Thymus (tissue), 14 donors: Measurements from ENCODE around the gene FTSJ3. TPM values are rescaled to one million over a fixed set of nuclear protein-coding genes. Genes with fewer than 3 reads are reported as not detected.
"Not testable (repeated sequence)": the region's sequence is repeated elsewhere in the genome, so short reads cannot be mapped to it uniquely, and the experiment has no call there.

Experiments used
- DNase-seq, 9 donors: peaks; one replicate each; pipeline ENCODE4 v3.0.0-alpha.2; 2013; ENCODE audit warnings: low spot score in 9 of 9, low read depth in 6 of 9, missing footprints in 1 of 9
- H3K27ac ChIP-seq, 2 donors: one replicate each; pipeline ENCODE4 v1.5.1; 2013; ENCODE audit warnings: control low read depth in 1 of 2, low read depth in 1 of 2, low read length in 1 of 2, mild to moderate bottlenecking in 1 of 2, moderate library complexity in 1 of 2
- H3K27me3 ChIP-seq, 2 donors: one replicate each; pipeline ENCODE4 v1.5.1; 2013; ENCODE audit warnings: low read length in 1 of 2; ENCODE audit not compliant: control insufficient read depth in 2 of 2, insufficient read depth in 1 of 2
- H3K36me3 ChIP-seq, 2 donors: one replicate each; pipeline ENCODE4 v1.5.1; 2013; ENCODE audit warnings: low read length in 1 of 2, mild to moderate bottlenecking in 1 of 2, moderate library complexity in 1 of 2; ENCODE audit not compliant: control insufficient read depth in 2 of 2, insufficient read depth in 2 of 2
- H3K4me1 ChIP-seq, 2 donors: one replicate each; pipeline ENCODE4 v1.5.1; 2013; ENCODE audit warnings: low read length in 2 of 2; ENCODE audit not compliant: control insufficient read depth in 2 of 2, insufficient read depth in 2 of 2
- H3K4me3 ChIP-seq, 2 donors: one replicate each; pipeline ENCODE4 v1.5.1; 2013; ENCODE audit warnings: low read length in 2 of 2, control low read depth in 1 of 2, mild to moderate bottlenecking in 1 of 2
- H3K9me3 ChIP-seq, 2 donors: one replicate each; pipeline ENCODE4 v1.5.1; 2013; ENCODE audit warnings: low read length in 1 of 2, mild to moderate bottlenecking in 1 of 2; ENCODE audit not compliant: control insufficient read depth in 2 of 2, insufficient read depth in 1 of 2
- WGBS: extraction: QIAGEN DNeasy Blood & Tissue Kit; methylation state at CpG from one replicate; pipeline ENCODE4 v1.1.7; 2013; 5-methylcytosine and 5-hydroxymethylcytosine counted together
- long read RNA-seq, 10 donors: transcript quantifications; one replicate each; lab custom pipeline, GENCODE V29; 2026
- polyA plus RNA-seq: library from polyadenylated mRNA; stranded (reverse); fragments of 200-250 nt; gene quantifications from one replicate; pipeline ENCODE4 v1.2.3, GENCODE V29; 2013
- total RNA-seq: library from RNA; stranded (reverse); fragments of 120-200 nt; gene quantifications from one replicate; pipeline ENCODE4 v1.2.4, GENCODE V29; 2013
- donor health status: healthy.

Gene FTSJ3, protein sequence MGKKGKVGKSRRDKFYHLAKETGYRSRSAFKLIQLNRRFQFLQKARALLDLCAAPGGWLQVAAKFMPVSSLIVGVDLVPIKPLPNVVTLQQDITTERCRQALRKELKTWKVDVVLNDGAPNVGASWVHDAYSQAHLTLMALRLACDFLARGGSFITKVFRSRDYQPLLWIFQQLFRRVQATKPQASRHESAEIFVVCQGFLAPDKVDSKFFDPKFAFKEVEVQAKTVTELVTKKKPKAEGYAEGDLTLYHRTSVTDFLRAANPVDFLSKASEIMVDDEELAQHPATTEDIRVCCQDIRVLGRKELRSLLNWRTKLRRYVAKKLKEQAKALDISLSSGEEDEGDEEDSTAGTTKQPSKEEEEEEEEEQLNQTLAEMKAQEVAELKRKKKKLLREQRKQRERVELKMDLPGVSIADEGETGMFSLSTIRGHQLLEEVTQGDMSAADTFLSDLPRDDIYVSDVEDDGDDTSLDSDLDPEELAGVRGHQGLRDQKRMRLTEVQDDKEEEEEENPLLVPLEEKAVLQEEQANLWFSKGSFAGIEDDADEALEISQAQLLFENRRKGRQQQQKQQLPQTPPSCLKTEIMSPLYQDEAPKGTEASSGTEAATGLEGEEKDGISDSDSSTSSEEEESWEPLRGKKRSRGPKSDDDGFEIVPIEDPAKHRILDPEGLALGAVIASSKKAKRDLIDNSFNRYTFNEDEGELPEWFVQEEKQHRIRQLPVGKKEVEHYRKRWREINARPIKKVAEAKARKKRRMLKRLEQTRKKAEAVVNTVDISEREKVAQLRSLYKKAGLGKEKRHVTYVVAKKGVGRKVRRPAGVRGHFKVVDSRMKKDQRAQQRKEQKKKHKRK
- total RNA-seq: 32.9 TPM
- polyA plus RNA-seq: 21.0 TPM
- long read RNA-seq, donor 1, partial matches to known transcripts: 0 of 1 reads
- long read RNA-seq, donor 1, other reads (novel, unspliced or antisense): 0 of 1 reads
- long read RNA-seq, donor 2: 0 reads
- long read RNA-seq, donor 3, partial matches to known transcripts: 23 of 25 reads
- long read RNA-seq, donor 3, other reads (novel, unspliced or antisense): 0 of 25 reads
- long read RNA-seq, donor 4, partial matches to known transcripts: 7 of 10 reads
- long read RNA-seq, donor 4, other reads (novel, unspliced or antisense): 0 of 10 reads
- long read RNA-seq, donor 5, transcript FTSJ3-201 (21 exons, 3,559 nt): major isoform, 6 of 44 reads
- long read RNA-seq, donor 5, partial matches to known transcripts: 38 of 44 reads
- long read RNA-seq, donor 5, other reads (novel, unspliced or antisense): 0 of 44 reads
- long read RNA-seq, donor 6, partial matches to known transcripts: 81 of 156 reads
- long read RNA-seq, donor 6, other reads (novel, unspliced or antisense): 73 of 156 reads
- long read RNA-seq, donor 7, transcript FTSJ3-201 (21 exons, 3,559 nt): major isoform, 5 of 17 reads
- long read RNA-seq, donor 7, partial matches to known transcripts: 11 of 17 reads
- long read RNA-seq, donor 7, other reads (novel, unspliced or antisense): 0 of 17 reads
- long read RNA-seq, donor 8, transcript FTSJ3-201 (21 exons, 3,559 nt): major isoform, 5 of 5 reads
- long read RNA-seq, donor 8, partial matches to known transcripts: 0 of 5 reads
- long read RNA-seq, donor 8, other reads (novel, unspliced or antisense): 0 of 5 reads
- long read RNA-seq, donor 9, partial matches to known transcripts: 0 of 4 reads
- long read RNA-seq, donor 9, other reads (novel, unspliced or antisense): 0 of 4 reads
- long read RNA-seq, donor 10, partial matches to known transcripts: 0 of 2 reads
- long read RNA-seq, donor 10, other reads (novel, unspliced or antisense): 0 of 2 reads

DNA sequence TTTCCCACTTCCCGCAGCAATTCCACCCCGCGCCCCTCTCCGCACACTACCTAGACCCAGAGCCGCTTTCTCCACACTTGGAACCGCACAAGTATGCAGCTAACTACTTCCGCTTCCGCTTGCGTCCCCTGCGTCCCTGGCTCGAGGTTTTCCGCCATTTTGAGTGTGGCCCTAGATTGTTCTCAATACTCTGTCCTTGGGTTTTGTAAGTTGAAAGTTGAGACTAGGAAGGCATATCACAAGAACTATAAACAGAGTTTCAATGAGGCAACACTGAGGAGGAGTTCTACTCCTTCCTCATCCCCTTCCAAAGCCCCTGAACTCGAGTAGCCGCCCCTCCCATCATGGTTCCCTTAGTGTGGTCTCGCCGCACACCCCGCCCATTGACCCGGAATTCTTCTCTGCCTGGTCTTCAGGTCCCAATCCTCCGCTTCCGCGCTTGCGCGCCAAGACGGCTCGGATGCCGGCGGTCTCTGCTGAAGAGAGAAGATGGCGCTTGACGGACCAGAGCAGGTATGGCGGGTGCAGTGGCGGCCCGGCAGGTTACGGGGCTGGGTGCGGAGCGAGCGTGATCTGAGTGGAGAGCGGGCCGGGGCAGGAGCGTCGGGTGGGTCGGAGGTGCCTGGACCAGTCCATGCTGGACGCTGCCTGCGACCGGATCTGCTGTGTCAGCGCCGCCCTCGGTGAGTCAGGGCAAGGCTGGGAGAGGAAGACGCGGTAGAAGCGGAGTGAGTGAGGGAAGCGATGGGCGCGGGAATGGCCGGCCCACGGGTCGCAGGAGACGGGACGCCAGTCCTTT, at the start of gene FTSJ3, which contains the start of gene PSMC5:
Gene FTSJ3, minus strand, starts transcription at position 662 of the 799 bp plus-strand sequence. CDS start 761 bp downstream, outside the sequence.
Gene PSMC5, plus strand, starts transcription at position 430 of the 799 bp plus-strand sequence. Its CDS starts 60 bp downstream, at position 490.
- Histone ChIP-seq H3K4me3 (peak within 1 kb of the TSS; percentile 72 to 86), H3K36me3 (peaks cover 58 to 73% of the 10 kb centered on the region in 2 donors), H3K27ac (peak within 1 kb of the TSS; percentile 82 to 88), H3K4me1 (peaks cover 23 to 33% of the 10 kb centered on the region in 2 donors), H3K9me3 (no peaks in the 10 kb centered on the region), H3K27me3 (no peaks in the 10 kb centered on the region)
- WGBS: under 1% methylated on average over 58 of the region's 58 CpGs
- DNase-seq: peak; percentile 93 to 99 (median 96)

GRCh38 chr17:63874693-63875092, 47.2 kb upstream of the FTSJ3 start:
- DNase-seq, H3K36me3 ChIP-seq: not testable (repeated sequence)
- 91% methylated on average over 6 of the region's 6 CpGs for WGBS

DNA sequence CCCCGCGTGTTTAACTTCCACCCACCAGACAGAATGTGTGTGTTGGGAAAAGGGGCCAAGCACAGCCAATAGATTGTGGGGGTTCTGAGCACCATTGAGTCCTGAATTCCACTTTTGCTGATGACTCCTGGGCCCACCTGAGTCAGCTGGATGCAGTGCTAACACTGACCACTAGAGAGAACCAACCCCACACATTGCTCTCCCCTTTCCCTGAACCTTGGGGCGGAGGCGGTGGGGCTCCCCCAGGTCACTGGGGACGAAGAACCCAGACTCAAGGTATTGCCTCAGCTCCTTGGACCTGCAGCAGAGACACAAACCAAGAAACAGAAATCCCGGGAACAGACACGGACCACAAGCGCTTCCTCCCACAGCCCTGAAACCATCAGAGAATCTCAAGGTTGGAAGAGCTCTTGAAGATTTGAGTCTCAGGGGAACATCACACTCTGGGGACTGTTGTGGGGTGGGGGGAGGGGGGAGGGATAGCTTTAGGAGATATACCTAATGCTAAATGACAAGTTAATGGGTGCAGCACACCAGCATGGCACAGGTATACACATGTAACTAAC, 46.7 kb upstream of the FTSJ3 start:
- WGBS: 87% methylated on average over 6 of the region's 8 CpGs

More at GRCh38 chr17:63874693-63875092, 47.2 kb upstream of the FTSJ3 start:
- H3K27me3 ChIP-seq, H3K4me1 ChIP-seq, H3K9me3 ChIP-seq, H3K4me3 ChIP-seq, H3K27ac ChIP-seq: not testable (repeated sequence)

DNA sequence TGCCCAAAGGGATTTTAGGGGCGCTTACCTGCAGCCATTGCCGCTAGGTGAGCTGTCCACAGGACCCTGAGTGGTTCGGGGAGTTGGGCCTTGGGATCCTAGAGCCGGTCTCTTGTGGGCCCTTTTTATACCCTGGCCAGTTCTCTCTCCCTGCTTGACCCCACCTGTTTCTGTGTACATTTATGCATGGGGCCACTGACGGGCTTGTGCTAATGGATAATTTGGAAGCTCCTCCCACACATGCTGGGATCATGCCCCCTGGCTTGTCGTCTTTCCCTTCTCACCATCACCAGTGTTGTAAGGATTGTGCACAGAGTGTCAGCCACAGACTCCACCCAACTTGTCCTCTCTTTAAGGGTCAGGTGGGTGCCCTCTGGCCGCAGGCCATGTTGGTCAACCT, 46.1 kb upstream of the FTSJ3 start, which contains the start of gene CSH2:
Gene CSH2, minus strand, starts transcription at position 101 of the 400 bp plus-strand sequence. Its CDS starts 63 bp downstream, at position 38.
- H3K27me3 ChIP-seq, H3K4me3 ChIP-seq, H3K27ac ChIP-seq, H3K4me1 ChIP-seq, DNase-seq, H3K36me3 ChIP-seq, H3K9me3 ChIP-seq: not testable (repeated sequence)
- 92% methylated on average over 7 of the region's 7 CpGs for WGBS

More for the DNA sequence above, 46.7 kb upstream of the FTSJ3 start:
- not testable (repeated sequence) for H3K27ac ChIP-seq, H3K4me3 ChIP-seq, H3K27me3 ChIP-seq, H3K36me3 ChIP-seq, DNase-seq, H3K4me1 ChIP-seq, H3K9me3 ChIP-seq

GRCh38 chr17:63871646-63872365, 44.3 kb upstream of the FTSJ3 start:
- H3K4me3 ChIP-seq, H3K9me3 ChIP-seq, H3K27ac ChIP-seq, DNase-seq, H3K27me3 ChIP-seq, H3K36me3 ChIP-seq, H3K4me1 ChIP-seq: not testable (repeated sequence)
- WGBS: 96% methylated on average over 12 of the region's 15 CpGs

DNA sequence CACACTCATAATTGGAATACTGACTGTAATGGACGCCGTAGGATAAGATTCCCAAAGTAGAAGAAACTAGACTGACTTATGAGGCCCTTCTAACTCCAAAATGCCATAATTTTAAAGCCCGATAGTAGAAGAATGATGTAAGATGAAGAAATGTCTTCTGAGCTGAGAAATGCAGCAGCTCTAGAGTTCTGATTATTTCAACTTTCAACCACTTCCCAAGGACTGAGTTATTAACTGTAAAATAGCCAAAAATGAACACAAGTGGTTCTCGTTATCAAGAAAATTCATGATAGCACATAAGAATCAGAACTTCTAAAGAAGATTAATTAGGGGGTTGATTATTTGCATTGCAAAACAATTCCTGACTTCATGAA, 42.8 kb upstream of the FTSJ3 start:
- not testable (repeated sequence) for DNase-seq, H3K4me3 ChIP-seq, H3K27ac ChIP-seq, H3K4me1 ChIP-seq, H3K9me3 ChIP-seq, H3K27me3 ChIP-seq, H3K36me3 ChIP-seq
- WGBS: 97% methylated on average over 4 of the region's 4 CpGs
